Activated CD4-positive, alpha-beta T cell treated with anti-CD3 and anti-CD28 coated beads, Interleukin-2, Interleukin-4, amounts not matched to agents 100 ng/mL and 50 ng/mL, durations not matched to agents 16 hours and 8 hours (primary cell): ENCODE data around the gene GPR173.

Source experiments
- DNase-seq: peaks from one replicate; pipeline ENCODE4 v3.0.0-alpha.2; 2020; ENCODE audit warnings: low spot score

GPR173 gene

DNA sequence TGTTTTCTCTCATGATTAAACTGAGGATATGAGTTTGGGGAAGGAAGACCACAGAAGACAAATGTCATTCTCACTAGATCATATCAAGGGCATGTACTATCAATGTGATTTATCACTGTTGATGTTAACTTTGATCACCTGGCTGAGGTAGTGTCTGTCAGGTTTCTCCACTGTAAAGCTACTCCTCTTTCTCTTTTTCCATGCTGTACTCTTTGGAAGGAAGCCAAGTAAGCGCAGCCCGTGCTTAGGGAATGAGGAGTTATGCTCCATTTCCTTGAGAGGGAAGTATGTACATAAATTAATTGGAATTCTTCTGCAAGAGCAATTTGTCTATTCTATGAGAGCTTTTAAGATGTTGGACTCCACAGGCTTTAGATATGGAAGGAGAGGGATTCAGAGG is 41.3 kb downstream of the GPR173 start:
- no peak for DNase-seq

DNA sequence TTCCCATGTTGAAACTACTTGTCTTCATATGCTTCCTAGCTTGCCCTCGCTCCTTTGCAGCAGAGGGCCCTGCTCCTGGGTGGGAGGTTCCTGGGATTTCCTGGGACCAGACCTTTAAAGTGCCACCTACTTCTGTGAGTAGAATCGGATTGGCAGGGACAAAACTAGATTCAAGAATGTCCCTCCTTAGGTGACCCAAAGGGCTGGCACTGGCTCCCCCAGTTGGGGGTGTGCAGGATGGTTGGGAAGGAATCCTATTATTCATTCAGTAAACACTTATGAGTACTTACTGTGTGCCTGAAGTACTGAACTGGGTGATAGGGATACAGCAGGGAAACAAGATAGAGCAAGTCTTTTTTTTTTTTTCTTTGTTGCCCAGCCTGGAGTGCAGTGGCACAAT is 42.8 kb downstream of the GPR173 start:
- DNase-seq, result no peak

DNA sequence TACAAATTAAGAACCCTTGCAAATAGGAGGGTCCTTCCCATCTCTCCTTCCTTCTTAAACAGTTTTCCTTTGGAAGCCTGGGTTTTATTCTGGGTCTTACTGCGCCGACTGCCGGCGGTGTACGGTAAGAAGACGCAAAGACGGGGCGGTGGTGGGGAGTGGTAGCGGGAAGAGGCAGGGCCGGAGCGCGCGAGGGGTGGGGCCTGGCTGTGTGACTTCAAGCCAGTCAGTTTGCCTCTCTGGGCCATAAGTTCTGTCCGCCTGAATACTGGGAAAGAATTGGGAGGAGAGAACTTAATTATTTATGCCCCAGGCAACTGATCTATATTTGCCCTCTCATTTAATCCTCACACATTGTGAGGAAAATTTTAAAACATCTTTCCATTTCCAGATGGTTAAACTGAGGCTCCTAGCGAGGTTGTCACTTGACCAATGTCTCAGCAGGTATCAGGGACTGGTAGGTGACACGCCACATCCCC is 44.6 kb downstream of the GPR173 start:
- peak; percentile 72 for DNase-seq

DNA sequence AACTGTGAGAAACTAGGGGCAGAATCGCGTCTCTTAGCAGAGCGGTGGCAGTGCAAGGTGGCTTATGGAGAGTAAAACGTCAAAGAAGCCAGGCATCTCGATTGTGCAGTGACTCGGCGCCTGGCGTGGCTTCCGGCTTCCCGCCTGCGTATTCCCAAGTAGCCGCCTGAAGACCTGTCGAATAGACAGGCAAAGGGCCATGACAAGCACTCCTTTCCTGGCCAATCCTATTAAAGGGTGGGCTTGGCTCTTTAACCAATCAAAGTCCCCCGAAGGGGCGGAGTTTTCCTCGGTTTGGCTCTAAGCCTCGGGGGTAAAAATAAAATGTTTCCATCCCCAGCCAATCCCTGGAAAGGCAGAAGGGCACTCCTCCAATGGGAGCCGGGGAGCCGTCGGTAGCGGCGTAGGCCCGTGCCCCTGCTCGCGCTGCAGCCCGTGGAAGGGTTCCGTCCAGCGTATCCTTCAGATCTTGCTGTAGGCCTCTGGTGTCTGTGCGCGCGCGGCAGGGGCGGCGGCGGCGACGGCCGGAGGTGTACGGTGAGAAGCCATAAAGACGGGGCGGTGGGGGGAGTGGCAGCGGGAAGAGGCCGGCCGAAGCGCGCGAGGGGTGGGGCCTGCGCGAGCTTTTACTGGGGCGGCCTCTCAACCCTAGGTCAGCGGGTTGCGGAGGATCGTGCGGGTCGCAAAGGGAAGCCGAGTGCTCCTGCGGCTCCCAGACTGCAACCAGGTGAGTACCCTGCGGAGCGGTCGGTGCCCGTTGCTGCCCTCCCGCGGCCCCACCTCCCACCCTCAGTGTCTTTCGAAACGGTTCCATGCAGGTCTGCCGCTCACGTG is 45.4 kb downstream of the GPR173 start, which contains the start of gene KANTR:
Gene KANTR (plus strand): TSS at position 395 of the 834 bp plus-strand sequence. CDS start 30,131 bp downstream, outside the sequence.
- DNase-seq, result peak; percentile 88

- no peak for DNase-seq
Measured at GRCh38 chrX:53094582-53094905, 46.0 kb downstream of the GPR173 start.

DNA sequence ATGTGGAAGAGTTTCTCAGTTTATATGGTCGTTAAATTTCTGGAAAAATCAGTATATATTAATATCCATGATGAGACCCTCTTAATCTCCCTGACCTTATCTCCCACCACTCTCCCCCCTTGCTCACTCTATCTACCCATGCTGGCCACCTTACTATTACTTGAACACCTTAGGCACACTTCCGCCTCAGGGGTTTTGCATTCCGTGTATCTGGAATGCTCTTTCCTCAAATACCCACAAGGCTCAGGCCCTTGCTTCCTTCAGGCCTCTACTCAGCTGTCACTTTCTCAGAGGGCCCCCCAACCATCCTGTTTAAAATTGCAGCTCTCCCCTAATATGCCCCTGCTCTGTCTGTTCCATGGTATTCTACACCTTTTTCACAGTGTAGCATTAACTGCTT is 47.2 kb downstream of the GPR173 start:
- no peak for DNase-seq

DNA sequence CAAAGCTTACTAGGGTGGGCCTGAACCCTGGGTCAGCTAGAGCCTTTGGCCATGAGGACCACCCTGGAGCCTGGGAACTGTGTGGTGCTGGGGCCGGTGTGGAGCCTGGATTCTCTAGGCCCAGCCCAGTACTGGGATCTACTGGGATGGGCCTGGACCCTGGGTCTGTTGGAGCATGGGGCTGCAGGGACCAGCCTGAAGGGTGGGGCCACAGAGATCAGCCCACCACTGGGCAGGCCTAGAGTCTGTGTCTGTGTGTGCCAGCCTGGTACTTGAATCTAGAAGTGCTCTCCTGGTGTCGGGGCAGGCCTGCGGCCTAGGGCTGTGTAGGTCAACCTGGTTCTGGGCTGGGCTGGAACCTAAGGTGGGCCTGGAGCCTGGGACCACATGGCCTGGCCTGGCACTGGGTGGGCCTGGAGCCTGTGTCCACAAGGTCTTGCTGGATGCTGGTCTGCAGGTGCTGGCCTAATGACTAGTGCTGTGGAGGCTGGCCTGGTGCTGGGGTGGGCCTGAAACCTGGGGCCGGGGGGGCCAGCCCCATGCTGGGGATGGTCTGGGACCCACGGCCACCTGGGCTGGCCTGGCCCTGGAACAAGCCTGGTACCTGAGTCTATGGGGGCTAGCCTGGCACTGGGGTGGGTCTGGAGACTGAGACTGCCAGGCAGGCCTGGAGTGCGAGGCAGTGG is 66.4 kb downstream of the GPR173 start:
- no peak for DNase-seq

DNA sequence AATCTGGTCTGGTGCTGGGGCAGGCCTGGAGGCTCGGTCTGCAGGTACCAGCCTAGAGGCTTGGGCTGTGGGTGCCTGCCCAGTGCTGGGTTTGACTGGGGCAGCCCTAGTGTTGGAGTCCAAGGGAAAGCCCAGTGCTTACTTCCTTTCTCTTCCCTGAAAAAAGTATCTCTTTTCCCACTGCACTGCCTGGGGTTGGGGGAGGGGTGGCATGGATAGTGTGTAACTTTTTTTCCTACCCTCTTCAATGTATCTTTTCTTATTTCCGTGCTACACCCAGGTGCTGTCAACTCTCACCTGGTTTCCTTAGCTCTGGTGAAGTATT is 66.9 kb downstream of the GPR173 start:
- no peak for DNase-seq

- DNase-seq, result no peak
Measured at GRCh38 chrX:53116101-53116500, 67.5 kb downstream of the GPR173 start.

DNA sequence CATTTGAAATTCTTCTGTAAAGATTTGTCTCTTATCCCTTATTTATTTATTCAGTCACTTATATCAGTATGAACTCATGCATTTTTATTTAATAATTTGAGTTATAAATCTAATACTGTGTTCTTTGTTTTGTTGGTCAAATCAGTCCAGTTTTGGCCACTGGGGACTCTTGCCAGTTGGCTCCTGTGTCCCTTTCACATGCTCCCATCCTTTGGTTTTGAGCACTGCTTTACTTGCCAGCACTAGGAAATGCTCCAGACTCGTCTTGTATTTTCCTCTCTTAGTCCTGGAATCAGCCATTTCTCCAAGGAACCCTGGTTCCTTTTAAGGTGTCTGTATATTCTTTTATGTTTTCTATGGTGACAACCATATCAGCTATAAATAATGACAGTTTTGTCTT is 73.4 kb downstream of the GPR173 start:
- no peak for DNase-seq

GRCh38 chrX:53125506-53125905 is 76.9 kb downstream of the GPR173 start:
- no peak for DNase-seq

DNA sequence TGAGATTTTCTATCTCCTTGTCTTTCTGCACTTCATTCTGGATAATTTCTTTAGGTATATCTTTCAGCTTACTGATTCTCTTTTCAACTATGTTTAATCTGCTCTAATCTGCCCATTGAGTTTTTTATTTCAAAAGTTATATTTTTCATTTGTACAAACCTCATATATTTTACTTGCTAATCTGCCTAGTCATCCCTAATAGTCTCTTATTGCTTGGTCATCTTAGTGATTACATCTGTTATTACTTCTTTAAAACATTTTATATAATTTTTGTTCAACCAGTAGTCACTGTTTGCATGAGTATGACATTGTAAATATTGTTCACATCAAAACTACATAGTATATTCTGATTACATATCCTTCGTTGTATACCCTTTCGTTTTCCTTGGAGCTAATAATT is 77.8 kb downstream of the GPR173 start:
- DNase-seq, result no peak

DNA sequence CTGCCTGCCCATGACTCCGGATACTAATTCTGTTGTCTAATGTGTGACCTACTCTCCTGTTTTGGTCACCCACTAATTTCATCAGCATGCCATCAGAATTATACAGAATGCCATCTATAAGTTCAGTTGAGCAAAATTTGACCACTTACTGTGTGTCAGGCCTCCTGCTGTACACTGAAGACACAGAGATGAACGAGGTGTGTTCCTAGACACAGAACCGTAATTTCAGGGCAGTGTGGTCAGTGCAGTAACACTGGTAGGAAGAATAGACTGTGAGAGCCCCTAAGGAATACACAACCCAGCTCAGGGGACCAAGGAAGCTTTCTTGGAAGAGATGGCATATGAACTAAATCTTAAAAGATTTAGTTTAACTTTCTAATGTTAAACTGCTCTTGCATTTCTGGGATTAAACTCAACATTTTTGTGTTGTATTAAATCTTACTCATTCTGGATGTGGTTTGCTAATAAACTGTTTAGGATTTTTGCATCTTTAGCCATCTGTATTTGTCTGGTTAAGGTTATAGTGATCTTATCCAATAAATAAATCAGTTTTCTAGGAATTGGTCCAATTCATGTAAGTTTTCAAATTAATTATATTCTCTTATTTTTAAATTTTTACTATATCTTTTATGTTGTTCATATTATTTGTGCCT is 79.6 kb downstream of the GPR173 start:
- DNase-seq, result no peak
